AG10803 (cell line): Measurements from ENCODE around the gene APBA3.

Experiments
- DNase-seq: peaks from one replicate; pipeline ENCODE4 v3.0.0; 2010; ENCODE audit warnings: low read depth
- H3K4me3 ChIP-seq: 2 replicates; pipeline ENCODE4 v1.5.1; 2011; ENCODE audit warnings: mild to moderate bottlenecking, low read length, control low read depth
- TF ChIP-seq, protein P1 (sequence below): conservative IDR thresholded peaks from 2 replicates; pipeline ENCODE4 v1.5.1; 2011; ENCODE audit warnings: mild to moderate bottlenecking, low read length, control low read depth, inconsistent platforms

Gene APBA3

DNA sequence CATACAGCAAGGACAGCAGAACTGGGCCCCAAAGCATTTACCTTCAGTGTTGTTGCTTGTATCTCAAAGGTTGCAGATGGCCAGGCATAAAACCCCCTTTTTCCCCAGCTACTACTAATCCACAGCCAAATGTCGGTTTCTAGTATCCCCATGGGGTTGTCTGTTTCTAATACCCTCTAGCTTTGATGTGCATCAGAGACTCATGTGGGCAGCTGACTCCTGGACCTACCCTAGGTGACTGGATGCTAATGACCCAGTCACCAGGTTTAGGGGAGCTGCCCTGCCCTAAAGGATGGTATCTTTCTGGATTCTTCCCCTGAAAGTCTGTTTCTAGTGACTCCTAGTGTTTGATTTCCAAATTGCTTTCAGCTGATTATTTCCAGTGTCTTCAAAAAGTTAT, 29.4 kb downstream of the APBA3 start:
- DNase-seq = no peak

DNA sequence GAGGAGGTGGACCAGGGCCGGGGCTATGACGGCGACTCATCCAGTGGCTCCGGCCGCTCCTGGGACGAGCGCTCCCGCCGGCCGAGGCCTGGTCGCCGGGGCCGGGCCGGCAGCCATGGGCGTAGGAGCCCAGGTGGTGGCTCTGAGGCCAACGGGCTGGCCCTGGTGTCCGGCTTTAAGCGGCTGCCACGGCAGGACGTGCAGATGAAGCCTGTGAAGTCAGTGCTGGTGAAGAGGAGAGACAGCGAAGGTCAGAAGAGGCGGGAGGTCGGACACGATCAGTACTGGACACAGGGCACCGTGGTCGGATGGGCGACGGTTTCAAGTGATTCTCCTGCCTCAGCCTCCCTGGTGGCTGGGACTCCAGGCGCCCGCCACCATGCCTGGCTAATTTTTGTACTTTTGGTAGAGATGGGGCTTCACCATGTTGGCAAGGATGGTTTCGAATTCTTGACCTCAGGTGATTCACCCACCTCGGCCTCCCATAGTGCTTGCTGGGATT, 31.0 kb downstream of the APBA3 start:
- DNase-seq = no peak
- TF ChIP-seq, protein P1, sequence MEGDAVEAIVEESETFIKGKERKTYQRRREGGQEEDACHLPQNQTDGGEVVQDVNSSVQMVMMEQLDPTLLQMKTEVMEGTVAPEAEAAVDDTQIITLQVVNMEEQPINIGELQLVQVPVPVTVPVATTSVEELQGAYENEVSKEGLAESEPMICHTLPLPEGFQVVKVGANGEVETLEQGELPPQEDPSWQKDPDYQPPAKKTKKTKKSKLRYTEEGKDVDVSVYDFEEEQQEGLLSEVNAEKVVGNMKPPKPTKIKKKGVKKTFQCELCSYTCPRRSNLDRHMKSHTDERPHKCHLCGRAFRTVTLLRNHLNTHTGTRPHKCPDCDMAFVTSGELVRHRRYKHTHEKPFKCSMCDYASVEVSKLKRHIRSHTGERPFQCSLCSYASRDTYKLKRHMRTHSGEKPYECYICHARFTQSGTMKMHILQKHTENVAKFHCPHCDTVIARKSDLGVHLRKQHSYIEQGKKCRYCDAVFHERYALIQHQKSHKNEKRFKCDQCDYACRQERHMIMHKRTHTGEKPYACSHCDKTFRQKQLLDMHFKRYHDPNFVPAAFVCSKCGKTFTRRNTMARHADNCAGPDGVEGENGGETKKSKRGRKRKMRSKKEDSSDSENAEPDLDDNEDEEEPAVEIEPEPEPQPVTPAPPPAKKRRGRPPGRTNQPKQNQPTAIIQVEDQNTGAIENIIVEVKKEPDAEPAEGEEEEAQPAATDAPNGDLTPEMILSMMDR = no peak
- no peak overlapping the region for H3K4me3 ChIP-seq

More for the DNA sequence above, 29.4 kb downstream of the APBA3 start:
- no peak overlapping the region for H3K4me3 ChIP-seq
- TF ChIP-seq, protein P1 = no peak

- no peak overlapping the region for H3K4me3 ChIP-seq
- TF ChIP-seq, protein P1 = no peak
- no peak for DNase-seq
Observed at GRCh38 chr19:3725640-3726310, 35.7 kb downstream of the APBA3 start.

DNA sequence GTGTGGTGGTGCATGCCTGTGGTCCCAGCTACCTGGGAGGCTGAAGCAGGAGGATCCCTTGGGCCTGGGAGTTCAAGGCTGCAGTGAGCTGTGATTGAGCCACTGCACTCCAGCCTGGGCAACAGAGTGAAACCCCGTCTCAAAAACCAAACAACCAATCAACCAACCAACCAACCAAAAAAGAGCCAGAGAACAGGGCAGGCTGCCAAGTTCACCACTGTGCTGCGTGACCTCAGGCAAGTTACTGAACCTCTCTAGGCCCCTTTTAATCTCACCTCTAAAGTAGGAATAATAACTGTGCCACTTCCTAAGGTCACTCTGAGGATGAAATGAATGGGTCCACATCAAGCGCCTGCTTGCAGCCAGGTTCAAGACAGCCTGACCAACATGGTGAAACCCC, 36.4 kb downstream of the APBA3 start:
- no peak for DNase-seq
- TF ChIP-seq, protein P1 = no peak
- H3K4me3 ChIP-seq = no peak overlapping the region

DNA sequence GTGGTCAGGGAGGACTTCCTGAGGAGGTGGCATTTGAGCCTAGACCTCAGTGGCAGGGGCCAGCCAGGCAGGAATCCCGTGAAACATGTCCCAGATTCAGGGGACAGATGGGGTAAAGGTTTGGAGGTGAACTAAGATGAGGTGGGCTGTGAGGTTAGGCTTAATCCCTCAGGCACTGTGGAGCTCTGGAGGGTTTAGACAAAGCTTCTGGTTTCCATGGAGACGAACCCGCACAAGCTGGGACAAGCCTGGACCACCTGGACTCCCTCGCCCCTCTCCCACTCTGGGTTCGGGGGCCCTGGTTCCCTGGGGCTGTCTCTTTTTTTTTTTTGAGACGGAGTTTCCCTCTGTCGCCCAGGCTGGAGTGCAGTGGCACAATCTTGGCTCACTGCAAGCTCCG, 37.6 kb downstream of the APBA3 start:
- no peak overlapping the region for H3K4me3 ChIP-seq
- no peak for DNase-seq
- TF ChIP-seq, protein P1 = no peak

DNA sequence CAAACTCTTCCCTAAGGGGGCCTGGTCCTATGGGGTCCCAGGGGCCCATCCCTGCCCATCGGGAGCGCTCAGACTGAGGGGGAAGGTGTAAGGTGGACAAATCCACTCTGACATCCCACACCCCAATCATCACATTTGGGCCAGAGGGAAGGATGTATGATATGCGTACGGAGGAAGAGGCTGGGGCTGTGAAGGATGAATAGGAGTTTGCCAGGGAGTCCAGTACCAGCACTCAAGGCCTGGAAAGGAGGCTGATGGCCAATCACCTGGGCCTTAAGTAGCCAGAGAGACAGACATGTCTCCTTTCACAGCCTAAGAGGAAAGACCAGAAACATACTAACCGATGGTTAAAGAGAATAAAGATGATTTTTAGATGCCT, 38.4 kb downstream of the APBA3 start:
- no peak overlapping the region for H3K4me3 ChIP-seq
- DNase-seq = no peak
- TF ChIP-seq, protein P1 = no peak

DNA sequence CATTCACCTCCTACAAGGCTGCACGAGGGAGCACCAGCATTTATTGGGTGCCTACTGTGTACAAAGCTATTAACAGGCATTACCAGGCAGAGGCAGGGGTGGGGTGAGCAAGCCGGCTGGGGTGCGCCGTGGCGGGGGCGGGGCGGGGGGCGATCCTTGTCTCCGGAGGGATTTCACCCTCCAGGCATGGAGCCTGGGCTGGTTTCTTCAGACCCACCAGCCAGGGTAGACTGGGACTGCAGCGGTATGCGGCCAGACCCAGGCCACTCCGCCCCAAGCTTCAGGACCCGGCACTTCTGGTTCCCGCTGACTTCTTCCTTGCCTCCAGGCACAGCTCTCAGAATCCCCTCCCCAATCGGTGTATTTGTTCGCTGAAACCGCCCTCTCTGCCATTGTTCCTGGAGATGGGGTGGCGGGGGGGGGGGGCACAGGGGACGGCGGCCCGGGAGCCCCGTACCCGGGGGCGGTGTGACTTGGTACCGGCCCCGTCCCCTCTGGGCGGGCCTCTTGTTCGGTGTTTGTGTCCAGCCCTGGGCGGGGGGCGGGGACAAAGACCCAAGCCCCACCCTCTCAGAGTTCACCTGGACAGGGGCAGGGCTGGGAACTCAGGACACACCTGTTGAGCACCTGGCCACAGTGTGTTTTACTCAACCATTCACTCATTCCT, 38.9 kb downstream of the APBA3 start:
- TF ChIP-seq, protein P1 = no peak
- H3K4me3 ChIP-seq = no peak overlapping the region
- DNase-seq = no peak
